GM19372 (cell line): ENCODE data around the gene EFNA5.
"Not testable (repeated sequence)": the region's sequence is repeated elsewhere in the genome, so short reads cannot be mapped to it uniquely, and the experiment has no call there.

ENCODE experiments used
- ATAC-seq: cut with Tn5 transposase; IDR thresholded peaks from one replicate; pipeline ENCODE4 v1.9.1; 2021; ENCODE audit warnings: mild to moderate bottlenecking, low read depth, moderate library complexity; ENCODE audit not compliant: unreplicated experiment

EFNA5 gene

DNA sequence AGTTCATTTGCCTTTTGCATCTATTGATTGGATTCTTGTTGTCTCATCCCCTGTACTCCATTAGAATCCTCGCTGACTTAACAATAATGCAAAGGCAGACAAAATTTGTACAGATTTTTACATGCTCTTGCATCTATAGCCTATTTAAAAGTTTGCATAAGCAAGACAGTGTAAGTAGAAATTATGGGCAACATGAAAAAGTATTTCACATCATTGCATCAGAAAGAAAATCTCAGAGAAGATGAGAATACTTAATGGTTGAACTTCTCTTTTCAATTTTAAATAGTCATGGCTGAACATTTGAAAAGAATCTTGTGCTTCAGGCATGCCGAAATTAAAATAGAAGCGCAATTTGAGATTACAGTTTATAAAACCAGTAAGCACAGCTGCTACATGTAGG, 226.4 kb downstream of the EFNA5 start:
- no peak for ATAC-seq

DNA sequence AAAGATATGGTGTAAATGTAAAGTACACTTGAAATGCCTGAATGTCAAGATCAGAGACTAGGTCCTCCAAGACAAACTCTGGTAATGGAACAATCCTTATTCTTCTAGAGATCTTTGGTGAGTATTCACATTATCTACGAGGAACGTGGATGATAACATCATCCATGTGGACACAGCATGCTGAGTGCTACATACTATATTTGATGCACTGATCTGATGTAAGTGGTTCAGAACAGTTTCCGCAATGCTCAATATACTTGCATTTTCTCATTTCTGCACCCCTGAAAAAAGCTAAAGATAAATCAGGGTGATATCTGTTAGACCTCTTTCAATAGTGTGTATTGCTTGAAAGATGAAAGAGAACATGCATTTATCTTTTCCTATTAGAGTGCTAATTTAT, 226.8 kb downstream of the EFNA5 start:
- no peak for ATAC-seq

DNA sequence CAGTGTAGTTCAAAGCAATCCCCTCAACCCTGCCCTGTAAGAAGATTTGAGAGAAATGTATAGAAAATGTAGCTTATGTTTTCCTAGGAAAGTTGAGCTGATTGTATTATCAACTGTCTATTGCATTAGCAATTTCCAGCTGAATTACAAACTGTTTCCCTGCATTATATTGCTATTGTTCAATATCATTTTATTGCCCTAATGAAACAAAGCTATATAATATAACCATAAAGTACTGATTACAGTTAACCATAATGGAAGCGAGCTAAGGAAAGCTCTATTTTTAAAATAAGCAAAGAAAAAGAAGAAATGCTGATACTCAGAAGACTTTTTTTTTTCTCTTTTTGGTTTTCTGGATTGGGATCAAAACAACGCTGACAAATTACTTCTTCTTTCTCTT, 228.3 kb downstream of the EFNA5 start:
- ATAC-seq: no peak

DNA sequence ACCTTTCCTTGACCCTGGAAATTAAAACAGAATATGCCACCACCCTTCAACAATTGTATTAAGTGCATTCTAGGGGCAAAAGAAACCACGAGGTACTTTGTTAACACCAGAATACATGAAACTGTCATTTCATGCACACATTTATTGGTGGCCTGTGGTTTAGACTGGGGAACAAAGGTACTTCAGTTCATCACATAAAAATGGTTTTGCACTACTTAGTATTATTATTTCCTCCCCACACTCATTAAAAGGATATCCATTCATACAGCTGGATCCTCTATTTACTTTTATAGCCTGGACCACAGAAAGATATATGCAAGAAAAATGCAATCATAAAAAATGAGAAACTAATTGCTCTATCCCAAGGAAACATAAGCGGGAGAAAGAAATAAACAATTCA, 230.9 kb downstream of the EFNA5 start:
- ATAC-seq: no peak

DNA sequence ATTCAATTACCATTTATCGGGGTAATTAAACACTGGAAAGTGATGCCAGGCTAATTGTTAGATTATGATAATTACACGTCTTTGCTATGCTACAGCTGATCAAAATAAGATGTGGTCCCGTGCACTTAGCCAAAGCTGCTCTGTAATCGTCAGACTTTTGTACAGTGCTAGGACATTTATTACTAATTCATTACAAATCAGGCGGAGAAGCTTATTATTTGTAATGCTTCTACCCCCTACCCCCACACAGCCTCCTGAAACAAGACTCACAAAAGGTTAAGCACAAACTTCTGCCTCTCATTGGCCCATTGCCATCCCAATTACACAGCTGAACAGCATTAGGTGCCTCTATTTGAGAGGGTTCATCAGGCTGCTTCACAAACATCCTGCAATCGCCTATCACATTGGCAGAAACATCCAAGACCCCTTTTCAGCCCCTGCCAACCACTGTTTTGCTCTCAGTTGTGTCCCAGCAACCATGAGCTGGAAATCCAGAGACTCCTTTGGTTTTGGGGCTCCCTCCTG, 232.7 kb downstream of the EFNA5 start:
- no peak for ATAC-seq

DNA sequence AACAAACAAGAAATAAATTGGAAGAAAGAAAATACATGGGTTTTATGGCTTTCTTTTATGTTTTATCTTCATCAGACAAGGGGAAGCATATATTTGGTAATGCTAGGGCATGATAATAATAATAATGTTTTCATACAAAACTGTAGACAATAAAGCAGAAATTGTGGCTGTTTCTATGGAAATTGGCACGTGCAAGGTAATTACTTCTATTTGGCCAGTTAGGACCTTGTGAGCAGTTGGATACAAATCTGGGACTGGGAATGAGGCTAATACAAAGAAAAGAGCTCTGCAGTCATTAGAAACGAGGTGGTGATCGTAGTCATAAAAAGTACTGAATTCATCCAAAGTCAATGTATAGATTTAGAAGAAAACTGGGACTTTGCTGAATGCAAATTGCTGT, 233.6 kb downstream of the EFNA5 start:
- no peak for ATAC-seq

DNA sequence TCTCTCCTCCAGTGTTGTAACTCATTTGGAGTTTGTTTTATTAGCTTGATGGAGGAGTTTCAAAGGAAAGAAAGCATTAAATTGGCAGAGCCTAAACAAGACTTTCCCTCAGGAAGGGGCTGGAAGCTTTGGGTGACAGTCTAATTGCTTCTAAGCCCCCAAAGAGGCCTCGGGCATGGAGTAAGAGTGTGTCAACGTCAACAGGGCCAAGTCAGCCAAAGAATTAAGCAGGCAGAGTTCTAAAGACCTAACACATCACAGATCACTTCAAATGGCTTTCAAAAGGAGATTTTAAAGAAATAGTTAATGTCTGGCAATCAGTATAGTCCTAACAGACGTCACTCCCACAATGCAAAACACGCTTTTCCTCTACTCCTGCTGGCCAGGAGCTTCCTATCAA, 234.5 kb downstream of the EFNA5 start:
- ATAC-seq: no peak

DNA sequence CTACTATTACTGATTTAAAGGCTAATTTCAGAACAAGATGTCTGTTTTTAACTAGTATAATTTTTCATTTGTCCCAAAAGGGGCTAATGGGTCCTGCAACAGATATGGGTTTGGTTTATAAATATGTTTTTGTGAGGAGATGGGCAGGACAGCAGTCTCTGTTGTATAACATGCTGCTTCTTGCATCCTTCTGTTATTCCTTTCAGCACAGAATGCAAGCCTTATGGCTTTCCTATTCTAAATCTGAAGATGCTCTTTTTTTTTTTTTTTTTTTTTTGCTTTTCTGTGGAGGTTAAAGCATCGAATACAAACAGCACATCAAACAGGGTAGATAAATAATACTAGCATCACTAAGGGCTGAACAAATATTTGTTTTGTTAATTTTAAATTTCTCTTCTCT, 235.7 kb downstream of the EFNA5 start:
- no peak for ATAC-seq

DNA sequence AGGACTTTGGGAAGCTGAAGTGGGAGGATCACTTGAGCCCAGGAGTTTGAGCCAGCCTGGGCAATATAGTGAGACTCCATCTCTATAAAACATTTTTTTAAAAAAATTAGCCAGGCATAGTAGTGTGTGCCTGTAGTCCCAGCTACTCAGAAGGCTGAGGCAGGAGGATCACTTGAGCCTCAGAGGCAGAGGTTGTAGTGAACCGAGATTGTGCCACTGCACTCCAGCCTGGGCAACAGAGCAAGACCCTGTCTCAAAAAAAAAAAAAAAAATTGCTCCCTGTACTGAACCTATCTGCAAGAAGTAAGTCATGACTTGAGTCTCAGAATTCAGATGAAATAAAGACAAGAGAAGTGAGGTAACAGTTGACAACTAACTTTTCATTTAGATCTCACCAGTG, 237.1 kb downstream of the EFNA5 start:
- ATAC-seq: not testable (repeated sequence)

DNA sequence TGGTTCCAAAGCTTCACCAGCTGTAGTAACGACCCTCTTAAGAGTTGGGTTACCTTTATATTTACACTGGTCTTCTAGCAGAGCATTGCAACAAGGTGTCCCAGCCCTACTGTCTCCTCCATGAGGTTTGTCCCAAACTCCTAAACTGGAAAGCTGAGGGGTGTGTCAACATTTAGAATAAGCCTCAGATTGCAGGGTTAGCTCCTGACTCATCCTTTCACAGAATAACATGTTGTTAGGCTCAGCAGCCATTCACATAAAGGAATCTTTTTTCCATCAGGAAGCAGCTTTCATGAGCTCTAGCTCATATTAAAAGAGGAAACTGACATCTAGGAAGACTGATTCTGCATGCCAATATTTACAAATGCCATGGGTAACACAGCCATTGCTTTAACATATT, 238.7 kb downstream of the EFNA5 start:
- no peak for ATAC-seq

DNA sequence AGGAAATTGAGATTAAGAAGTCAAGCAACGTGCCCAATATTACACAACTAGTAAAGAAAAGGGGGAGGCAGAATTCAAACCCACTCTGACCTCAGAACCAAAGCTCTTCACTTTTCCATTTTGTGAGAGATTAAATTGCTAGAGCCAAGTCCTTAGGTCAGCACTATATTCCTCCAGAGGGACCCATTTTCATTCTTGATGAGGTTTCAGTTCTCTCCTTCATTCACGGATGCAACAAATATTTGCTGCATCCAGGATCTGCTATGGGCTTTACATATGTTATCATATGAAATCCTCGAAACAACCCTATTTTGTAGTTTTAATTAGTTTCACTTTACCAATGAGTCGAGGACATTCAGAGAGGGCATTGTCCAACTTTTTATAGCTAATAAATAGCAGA, 239.2 kb downstream of the EFNA5 start:
- no peak for ATAC-seq

DNA sequence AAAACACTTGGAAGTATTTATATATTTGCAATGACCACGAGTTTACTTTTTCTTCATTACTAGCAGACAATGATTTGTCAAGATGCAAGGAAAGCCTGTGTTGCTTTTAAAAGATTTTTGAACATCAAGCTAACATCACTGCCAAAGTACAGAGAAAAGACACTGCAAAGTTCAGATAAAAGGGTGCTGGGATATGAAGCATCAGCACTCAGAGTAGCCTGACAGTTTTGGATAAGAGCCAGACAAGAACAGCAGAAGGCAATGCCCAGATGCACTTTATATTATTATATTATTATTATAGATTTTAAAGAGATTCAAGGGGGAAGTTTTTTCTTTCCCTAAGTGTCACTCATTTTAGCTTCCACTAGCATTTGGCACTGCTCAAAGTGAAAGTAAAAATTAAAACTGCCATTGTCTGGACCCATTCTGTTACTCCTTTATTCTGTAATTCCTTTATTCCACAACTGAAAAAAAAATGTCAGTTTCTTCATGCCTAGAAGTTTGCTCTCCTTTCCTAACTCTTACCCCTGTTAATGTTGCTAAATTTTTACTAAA, 240.6 kb downstream of the EFNA5 start:
- ATAC-seq: no peak

DNA sequence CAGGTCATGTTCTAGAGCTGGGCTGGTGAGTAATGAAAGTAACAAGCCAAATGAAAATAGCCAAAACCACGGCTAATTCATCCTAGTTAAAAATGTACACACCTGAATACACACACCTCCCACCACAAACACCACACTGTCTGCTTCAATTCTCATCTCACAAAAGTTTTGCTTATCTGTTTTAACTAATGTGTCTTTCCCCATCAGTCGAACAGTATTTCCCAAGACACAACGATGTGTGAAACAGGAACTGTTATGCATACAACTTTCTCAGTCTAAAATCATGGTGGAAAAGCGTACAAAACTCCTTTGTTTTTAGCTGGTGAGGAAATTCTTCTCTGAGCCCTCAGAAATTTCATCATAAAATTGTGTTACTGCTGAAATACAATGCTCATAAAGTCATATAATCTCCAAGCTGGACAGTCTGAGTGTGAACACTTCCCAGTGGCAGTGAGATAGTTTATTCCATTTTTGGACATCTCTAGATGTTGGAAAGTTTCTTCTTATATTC, 242.4 kb downstream of the EFNA5 start:
- no peak for ATAC-seq

DNA sequence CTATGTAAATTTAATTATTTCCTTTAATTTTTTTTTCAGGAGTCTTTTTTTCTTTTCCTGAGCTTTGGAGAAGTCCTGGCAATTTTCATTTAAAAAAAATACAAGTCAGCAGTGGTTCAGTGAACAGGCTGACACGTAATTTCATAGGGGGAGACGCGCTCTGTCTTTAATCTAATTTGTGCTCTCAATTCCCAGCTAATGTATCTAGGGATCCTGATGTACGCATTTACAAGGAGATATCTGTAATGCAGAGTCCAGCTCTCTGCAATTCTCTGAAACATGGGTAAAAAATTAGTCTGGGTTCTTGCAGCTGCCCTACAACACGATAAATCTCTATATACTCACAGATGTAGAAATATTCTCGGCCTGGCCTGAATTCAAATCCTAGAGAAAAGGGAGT, 243.9 kb downstream of the EFNA5 start:
- ATAC-seq: no peak

DNA sequence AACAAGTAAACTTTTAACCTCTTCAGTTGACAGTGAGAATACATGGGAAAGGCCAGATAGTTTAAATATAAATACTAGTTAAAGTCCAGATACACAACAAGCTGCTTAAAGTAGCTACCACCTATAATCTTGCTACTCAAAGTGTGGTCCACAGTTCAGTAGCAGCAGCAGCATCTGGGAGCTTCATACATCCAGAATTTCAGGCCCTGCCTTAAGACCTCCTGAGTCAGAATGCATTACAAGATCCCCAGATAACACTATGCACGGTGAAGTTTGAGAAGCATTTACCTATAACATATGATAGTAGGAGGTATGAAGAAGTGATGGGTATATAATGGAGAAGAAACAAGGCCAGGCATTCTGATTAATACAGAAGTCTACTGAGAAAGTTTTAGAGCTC, 244.5 kb downstream of the EFNA5 start:
- ATAC-seq: no peak

DNA sequence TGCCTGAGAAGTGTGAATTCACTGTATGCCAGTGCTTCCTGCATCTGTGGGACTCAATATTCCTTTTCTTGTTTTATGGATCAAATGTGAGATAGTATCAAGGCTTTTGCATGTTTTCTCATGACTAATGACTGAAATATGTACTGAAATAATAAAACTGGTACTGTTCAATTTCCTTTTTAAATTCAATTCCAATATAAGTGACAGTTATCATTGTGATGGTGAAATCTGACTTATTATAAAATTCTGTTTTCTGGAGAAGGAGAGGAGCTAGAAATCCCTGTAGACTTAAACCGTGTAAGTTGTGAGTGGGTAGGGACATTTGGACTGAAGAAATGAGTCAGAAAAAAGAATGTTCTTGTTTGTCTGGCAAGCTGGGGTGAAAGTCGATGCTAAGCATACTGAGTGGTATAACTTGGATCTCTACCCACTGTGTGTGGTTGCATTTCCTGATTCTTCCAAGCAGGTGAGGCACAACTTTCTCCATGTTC, 245.2 kb downstream of the EFNA5 start:
- no peak for ATAC-seq

DNA sequence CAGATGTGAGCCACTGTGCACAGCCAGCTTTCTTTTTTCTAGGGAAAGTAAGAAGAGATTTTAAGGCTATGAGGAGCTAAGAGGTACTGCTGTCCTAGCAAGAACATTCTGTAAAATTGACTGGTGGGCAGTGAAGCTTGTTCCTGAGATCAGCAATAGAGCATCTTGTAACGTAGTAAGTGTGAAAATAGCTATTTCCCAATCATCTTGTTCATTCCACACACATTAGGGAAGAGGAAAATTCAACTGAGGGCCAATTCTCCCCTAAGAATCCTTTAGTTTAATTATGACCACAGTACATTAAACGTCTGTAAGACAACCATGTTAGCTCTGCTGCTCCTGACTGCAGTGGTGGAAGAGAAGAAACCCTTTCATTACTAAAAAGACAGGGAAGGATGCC, 246.2 kb downstream of the EFNA5 start:
- no peak for ATAC-seq

DNA sequence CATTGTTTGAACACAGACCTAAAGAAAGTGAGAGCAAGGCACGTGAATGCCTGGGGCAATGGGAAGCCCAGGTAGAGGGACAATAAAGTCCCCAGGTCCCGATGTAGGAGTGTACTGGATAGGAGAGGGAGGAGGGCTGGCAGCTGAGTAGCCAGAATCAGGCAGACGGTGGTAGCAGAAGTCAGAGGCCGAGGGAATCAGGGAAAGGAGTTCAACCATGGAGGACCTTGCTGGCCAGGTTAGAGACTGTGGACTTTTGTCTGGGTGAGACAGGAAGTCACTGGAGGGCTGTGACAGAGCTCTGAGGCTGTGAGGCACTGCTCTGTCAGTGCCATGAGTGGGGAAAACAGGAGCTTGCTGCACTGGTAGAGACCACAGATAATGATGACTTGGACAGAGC, 248.2 kb downstream of the EFNA5 start:
- no peak for ATAC-seq

DNA sequence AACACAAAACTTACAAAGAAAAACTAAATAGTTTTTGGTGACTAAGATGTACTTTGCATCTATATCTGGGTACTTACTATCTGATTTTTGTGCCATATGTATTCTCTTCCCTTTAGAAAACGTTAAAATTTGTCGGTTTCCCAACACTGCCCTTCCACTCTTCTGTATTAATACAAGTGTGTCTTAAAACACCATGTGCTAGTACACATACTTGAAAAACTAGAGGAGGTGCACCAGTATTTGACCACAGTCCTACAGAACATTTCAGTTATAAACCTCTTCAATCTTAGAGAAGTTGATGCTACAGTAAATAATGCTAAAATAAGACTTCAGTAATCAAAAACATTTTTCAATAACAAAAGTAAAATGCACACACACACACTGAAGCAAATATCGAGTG, 251.2 kb downstream of the EFNA5 start:
- ATAC-seq: no peak

DNA sequence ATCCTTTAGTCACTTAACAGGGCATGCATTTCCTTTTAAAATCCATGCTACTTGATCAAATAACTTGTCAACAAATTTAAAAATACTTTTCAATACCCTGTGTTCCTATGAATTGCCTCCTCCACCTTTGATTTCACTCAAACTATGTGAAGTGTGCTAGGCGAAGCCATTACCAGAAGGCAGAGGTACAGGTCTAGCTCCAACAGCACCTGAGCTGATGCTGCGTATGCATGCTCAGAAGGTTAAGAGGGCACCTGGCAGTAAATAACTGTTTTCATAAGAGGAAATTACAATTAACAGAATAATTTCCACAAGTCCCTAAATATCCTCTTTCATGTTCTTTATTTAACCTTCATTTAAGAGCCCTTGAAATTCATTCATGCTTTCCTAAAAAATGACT, 251.8 kb downstream of the EFNA5 start:
- no peak for ATAC-seq

DNA sequence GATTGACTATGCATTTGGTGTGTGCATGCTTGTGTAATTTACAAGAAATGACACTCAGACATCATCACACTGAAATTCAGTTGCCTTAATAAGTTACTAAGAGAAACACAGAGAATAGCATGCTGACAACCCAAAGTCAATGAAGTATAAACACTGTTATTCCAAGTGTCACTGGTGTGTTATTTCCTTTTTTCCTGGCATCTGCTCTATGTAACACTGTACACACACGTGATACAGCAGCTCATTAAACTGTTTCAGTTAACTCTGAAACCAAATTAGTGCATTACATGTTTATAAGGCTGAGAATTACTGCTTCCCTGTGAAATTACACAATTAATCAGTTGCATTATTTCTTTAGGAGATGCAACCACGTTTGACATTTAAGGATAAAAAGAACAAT, 252.7 kb downstream of the EFNA5 start:
- ATAC-seq: no peak

DNA sequence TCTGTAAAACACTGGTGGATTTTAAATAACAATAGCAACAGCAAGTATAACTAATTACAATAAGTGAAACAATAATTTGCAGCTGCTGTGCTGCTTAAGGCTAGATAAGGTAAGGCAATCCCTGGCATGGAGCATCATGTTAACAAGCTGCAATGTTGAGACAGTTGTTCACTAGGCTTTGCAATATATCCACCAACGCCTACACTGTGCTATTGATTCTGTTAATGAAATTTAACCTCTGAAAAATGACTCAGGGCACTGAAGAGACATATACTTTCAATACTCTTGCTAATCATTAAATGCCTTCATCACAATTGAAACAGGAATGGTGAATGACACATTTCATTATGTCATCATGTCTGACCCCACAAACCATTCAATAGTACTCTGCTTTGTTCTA, 255.0 kb downstream of the EFNA5 start:
- ATAC-seq: no peak

DNA sequence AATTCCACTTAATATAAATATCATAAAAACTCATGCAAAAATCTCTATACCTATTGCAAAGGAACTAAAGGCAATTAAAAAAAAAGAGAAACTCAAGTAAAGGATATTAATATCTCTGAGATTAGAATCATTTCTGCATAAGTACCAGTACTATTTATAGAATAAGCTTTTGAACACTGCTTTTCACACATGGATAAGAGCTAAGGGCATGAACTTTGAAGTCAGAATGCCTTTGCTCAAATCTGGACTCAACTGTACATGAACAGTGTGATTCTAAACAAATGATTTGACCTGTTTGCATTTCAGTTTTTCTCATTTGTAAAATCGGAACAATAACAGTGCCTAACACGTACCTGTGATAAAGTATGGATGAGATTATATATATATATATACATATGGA, 255.9 kb downstream of the EFNA5 start:
- no peak for ATAC-seq
